NT2/D1 (cell line): ENCODE measurements around the gene IQGAP1.
"Not testable (repeated sequence)": the region's sequence is repeated elsewhere in the genome, so short reads cannot be mapped to it uniquely, and the experiment has no call there.

Source experiments
- DNase-seq: peaks from one replicate; pipeline ENCODE4 v3.0.0-alpha.2; 2011; ENCODE audit warnings: low read depth, low spot score
- H3K27me3 ChIP-seq: 2 replicates; pipeline ENCODE4 v1.6.0; 2011; ENCODE audit warnings: mild to moderate bottlenecking; ENCODE audit not compliant: insufficient read length, insufficient read depth
- H3K36me3 ChIP-seq: 2 replicates; pipeline ENCODE4 v1.6.1; 2011; ENCODE audit warnings: mild to moderate bottlenecking, low read length, mixed read lengths; ENCODE audit not compliant: insufficient read depth, insufficient read length
- H3K4me1 ChIP-seq: 2 replicates; pipeline ENCODE4 v1.5.1; 2011; ENCODE audit not compliant: insufficient read depth, insufficient read length
- H3K4me3 ChIP-seq: 2 replicates; pipeline ENCODE4 v1.5.1; 2011; ENCODE audit warnings: low read depth; ENCODE audit not compliant: insufficient read length
- H3K9ac ChIP-seq: 2 replicates; pipeline ENCODE4 v1.6.0; 2011; ENCODE audit warnings: low read depth; ENCODE audit not compliant: insufficient read length
- H3K9me3 ChIP-seq: 2 replicates; pipeline ENCODE4 v1.5.1; 2011; ENCODE audit warnings: mild to moderate bottlenecking, low read length; ENCODE audit not compliant: insufficient read depth
- SUZ12 ChIP-seq: IDR thresholded peaks from 2 replicates; pipeline ENCODE4 v1.6.1; 2011; ENCODE audit not compliant: insufficient read length, insufficient read depth; ENCODE audit errors: extremely low read depth
- YY1 ChIP-seq: IDR thresholded peaks from 2 replicates; pipeline ENCODE4 v1.6.1; 2011; ENCODE audit not compliant: insufficient read length, insufficient read depth
- ZNF274 ChIP-seq: IDR thresholded peaks from 2 replicates; pipeline ENCODE4 v1.6.1; 2011; ENCODE audit warnings: mild to moderate bottlenecking, low read depth, low read length

IQGAP1 gene

GRCh38 chr15:90412356-90413194, 24.5 kb downstream of the IQGAP1 start:
- H3K4me1 ChIP-seq = peaks cover 2% of the 10 kb centered on the region

DNA sequence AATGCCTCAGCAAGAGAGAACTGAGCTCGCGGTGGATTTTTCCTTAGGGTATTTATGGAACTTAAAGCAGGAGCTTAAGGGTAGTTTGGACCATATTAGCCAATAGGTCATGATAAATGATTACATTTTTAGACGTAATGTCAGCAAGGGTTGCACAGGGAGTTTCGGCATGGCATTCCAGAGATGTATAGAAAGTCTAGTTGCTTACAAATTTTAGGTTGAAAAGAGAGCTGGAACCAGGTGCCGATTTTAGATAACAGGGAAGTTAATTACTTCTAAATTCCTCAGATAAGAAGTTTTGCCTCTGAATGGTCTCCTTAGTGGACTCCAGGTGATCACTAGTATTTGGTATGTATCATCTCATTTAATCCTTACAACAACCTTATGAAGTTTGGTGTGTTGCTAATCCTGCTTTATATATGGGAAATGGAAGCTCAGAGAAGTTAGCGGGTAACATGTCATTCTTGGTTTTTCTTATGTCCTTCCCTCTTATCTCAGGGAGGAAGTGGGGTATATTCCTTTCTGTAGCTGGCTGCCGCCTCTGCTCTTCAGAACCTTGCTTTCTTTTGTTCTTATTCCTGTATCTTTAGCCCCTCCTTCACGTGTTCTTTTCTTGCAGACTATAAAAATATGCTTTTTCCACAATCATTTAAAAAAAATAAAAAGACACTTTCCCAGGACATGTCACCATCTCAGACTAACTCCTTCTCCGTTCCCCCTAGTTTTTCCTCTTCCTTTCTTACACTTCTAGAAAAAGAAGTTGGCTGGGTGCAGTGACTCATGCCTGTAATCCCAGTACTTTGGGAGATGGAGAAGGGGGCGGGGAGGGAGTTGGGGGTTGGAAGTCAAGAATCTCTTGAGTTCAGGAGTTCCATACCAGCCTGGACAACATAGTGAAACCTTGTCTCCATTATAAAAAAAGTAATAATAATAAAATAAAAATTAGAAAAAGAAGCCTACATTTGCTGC, 25.7 kb downstream of the IQGAP1 start:
- no peaks in the 10 kb centered on the region for H3K27me3 ChIP-seq
- no peak overlapping the region for H3K4me3 ChIP-seq
- TF ChIP-seq SUZ12 (no peak), YY1 (no peak), ZNF274 (no peak)
- H3K4me1 ChIP-seq = peaks cover 2% of the 10 kb centered on the region
- no peaks in the 10 kb centered on the region for H3K9me3 ChIP-seq
- no peak overlapping the region for H3K9ac ChIP-seq
- peaks cover 5% of the 10 kb centered on the region for H3K36me3 ChIP-seq
- peak; percentile 46 for DNase-seq

More at GRCh38 chr15:90412356-90413194, 24.5 kb downstream of the IQGAP1 start:
- no peak overlapping the region for H3K4me3 ChIP-seq
- H3K27me3 ChIP-seq = no peaks in the 10 kb centered on the region
- H3K9me3 ChIP-seq = no peaks in the 10 kb centered on the region
- no peak for TF ChIP-seq ZNF274
- no peak for TF ChIP-seq YY1
- TF ChIP-seq SUZ12 = no peak
- DNase-seq = peak; percentile 33
- H3K36me3 ChIP-seq = peaks cover 9% of the 10 kb centered on the region
- H3K9ac ChIP-seq = no peak overlapping the region

- no peak for DNase-seq
- no peak for TF ChIP-seq YY1
- no peak for TF ChIP-seq ZNF274
- TF ChIP-seq SUZ12 = no peak
- H3K9me3 ChIP-seq = no peaks in the 10 kb centered on the region
- peaks cover 3% of the 10 kb centered on the region for H3K36me3 ChIP-seq
- no peak overlapping the region for H3K4me3 ChIP-seq
- no peak overlapping the region for H3K9ac ChIP-seq
- no peaks in the 10 kb centered on the region for H3K27me3 ChIP-seq
- peaks cover 2% of the 10 kb centered on the region for H3K4me1 ChIP-seq
These were observed 26.5 kb downstream of the IQGAP1 start for GRCh38 chr15:90414408-90415028.

GRCh38 chr15:90416052-90416451, 28.0 kb downstream of the IQGAP1 start:
- H3K27me3 ChIP-seq, H3K4me3 ChIP-seq, H3K36me3 ChIP-seq, H3K9me3 ChIP-seq, H3K9ac ChIP-seq, DNase-seq, H3K4me1 ChIP-seq: not testable (repeated sequence)

- H3K9ac ChIP-seq = no peak overlapping the region
- TF ChIP-seq SUZ12 = no peak
- no peak for TF ChIP-seq YY1
- no peak for TF ChIP-seq ZNF274
- no peak overlapping the region for H3K4me3 ChIP-seq
- H3K9me3 ChIP-seq = no peaks in the 10 kb centered on the region
- no peaks in the 10 kb centered on the region for H3K4me1 ChIP-seq
- H3K27me3 ChIP-seq = no peaks in the 10 kb centered on the region
- no peak for DNase-seq
- peaks cover 3% of the 10 kb centered on the region for H3K36me3 ChIP-seq
These were observed 30.6 kb downstream of the IQGAP1 start for GRCh38 chr15:90418627-90419026.

DNA sequence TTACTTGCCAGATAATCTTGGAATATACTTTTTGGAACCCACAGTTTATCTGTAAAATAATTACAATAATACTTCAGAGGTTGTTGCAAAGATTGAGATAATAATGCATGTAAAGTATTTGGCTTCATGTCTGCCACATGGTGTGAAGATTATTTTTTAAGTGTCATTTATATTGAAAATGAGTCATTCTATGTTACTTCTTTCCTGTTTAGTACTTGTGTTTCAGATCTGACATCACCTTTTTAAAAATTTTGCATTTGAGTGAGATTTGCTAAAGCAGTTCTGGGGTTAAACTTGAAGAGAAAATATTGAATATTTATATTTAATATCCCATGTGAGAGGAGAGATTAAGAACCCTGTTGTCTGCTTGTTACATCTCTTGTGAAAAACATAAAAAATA, 31.2 kb downstream of the IQGAP1 start:
- no peaks in the 10 kb centered on the region for H3K27me3 ChIP-seq
- DNase-seq = no peak
- H3K9me3 ChIP-seq = no peaks in the 10 kb centered on the region
- no peak overlapping the region for H3K4me3 ChIP-seq
- no peaks in the 10 kb centered on the region for H3K4me1 ChIP-seq
- TF ChIP-seq YY1 (no peak), ZNF274 (no peak), SUZ12 (no peak)
- no peak overlapping the region for H3K9ac ChIP-seq
- peaks cover 3% of the 10 kb centered on the region for H3K36me3 ChIP-seq

GRCh38 chr15:90419738-90420406, 31.8 kb downstream of the IQGAP1 start:
- DNase-seq = no peak
- no peak for TF ChIP-seq SUZ12
- TF ChIP-seq YY1 = no peak
- TF ChIP-seq ZNF274 = no peak
- Histone ChIP-seq H3K9me3 (no peaks in the 10 kb centered on the region), H3K36me3 (peaks cover 3% of the 10 kb centered on the region), H3K9ac (no peak overlapping the region), H3K27me3 (no peaks in the 10 kb centered on the region), H3K4me3 (no peak overlapping the region), H3K4me1 (no peaks in the 10 kb centered on the region)
